IMR-90 (cell line): Measurements from ENCODE around the gene HEXD. TPM values are rescaled to one million over a fixed set of nuclear protein-coding genes. Genes with fewer than 3 reads are reported as not detected.

Source experiments
- ATAC-seq: fragments of 200-7000 bp; cut with Tn5 transposase; 2 replicates; pipeline ENCODE4 v1.9.1; 2020; ENCODE audit warnings: low read depth, mild to moderate bottlenecking, moderate library complexity
- BruUV-seq: library from RNA; stranded (reverse); fragments of 400-500 nt; replicated peaks from 2 replicates; lab custom pipeline; 2021; lab: Mats Ljungman, UMichigan
- CTCF ChIA-PET: fragments of 300-600 bp; formaldehyde crosslinking; extraction: SDS; loops from one replicate; lab custom pipeline; 2021; ENCODE audit warnings: antibody characterized with exemption; lab: Yijun Ruan, JAX
- POLR2A ChIA-PET: fragments of 300-600 bp; sonication (Branson Sonifier 250); formaldehyde crosslinking; loops from one replicate; lab custom pipeline; 2022; ENCODE audit warnings: antibody characterized with exemption; ENCODE audit not compliant: unreplicated experiment; lab: Charles Lee
- DNase-seq: peaks from one replicate; pipeline ENCODE4 v3.0.0; 2013
- H2AFZ ChIP-seq: replicated peaks from 2 replicates; pipeline ENCODE3; 2013; ENCODE audit warnings: low read length, mild to moderate bottlenecking; ENCODE audit not compliant: poor library complexity
- H2AK5ac ChIP-seq: 2 replicates; pipeline ENCODE4 v1.6.1; 2013; ENCODE audit warnings: low read depth, low read length, inconsistent platforms
- H2AK9ac ChIP-seq: replicated peaks from 2 replicates; pipeline ENCODE3; 2013; ENCODE audit warnings: mild to moderate bottlenecking, low read depth, low read length, moderate library complexity; ENCODE audit not compliant: poor library complexity
- H2BK120ac ChIP-seq: 2 replicates; pipeline ENCODE4 v1.6.1; 2013; ENCODE audit warnings: low read depth, low read length, inconsistent platforms
- H2BK15ac ChIP-seq: 3 replicates; pipeline ENCODE4 v1.6.1; 2013; ENCODE audit warnings: low read depth, low read length, inconsistent platforms
- H2BK20ac ChIP-seq: 2 replicates; pipeline ENCODE4 v1.6.1; 2013; ENCODE audit warnings: low read depth, mild to moderate bottlenecking, inconsistent platforms, low read length, moderate library complexity
- H2BK5ac ChIP-seq: 2 replicates; pipeline ENCODE4 v1.6.1; 2013; ENCODE audit warnings: mild to moderate bottlenecking, low read depth, low read length, inconsistent platforms; ENCODE audit not compliant: poor library complexity, severe bottlenecking
- H3K14ac ChIP-seq: replicated peaks from 2 replicates; pipeline ENCODE4 v1.6.1; 2013; ENCODE audit warnings: low read depth, low read length, inconsistent platforms
- H3K18ac ChIP-seq: 2 replicates; pipeline ENCODE4 v1.6.1; 2013; ENCODE audit warnings: low read depth, low read length, control low read depth
- H3K23ac ChIP-seq: 2 replicates; pipeline ENCODE4 v1.6.1; 2013; ENCODE audit warnings: low read depth, low read length, inconsistent platforms
- H3K27ac ChIP-seq: 2 replicates; pipeline ENCODE4 v1.5.1; 2013; ENCODE audit warnings: mild to moderate bottlenecking, control low read depth, low read length; ENCODE audit not compliant: insufficient read depth
- H3K27me3 ChIP-seq: 2 replicates; pipeline ENCODE4 v1.6.1; 2013; ENCODE audit warnings: low read length; ENCODE audit not compliant: control insufficient read depth, insufficient read depth
- H3K36me3 ChIP-seq: 2 replicates; pipeline ENCODE4 v1.6.1; 2013; ENCODE audit warnings: low read length, mixed read lengths; ENCODE audit not compliant: control insufficient read depth, insufficient read depth
- H3K4ac ChIP-seq: 2 replicates; pipeline ENCODE4 v1.6.1; 2013; ENCODE audit warnings: low read depth, low read length, inconsistent platforms
- H3K4me1 ChIP-seq: 2 replicates; pipeline ENCODE4 v1.6.1; 2013; ENCODE audit warnings: low read length, mixed read lengths; ENCODE audit not compliant: control insufficient read depth, insufficient read depth
- H3K4me2 ChIP-seq: 2 replicates; pipeline ENCODE4 v1.6.1; 2013; ENCODE audit warnings: low read depth, mild to moderate bottlenecking, control low read depth, low read length, moderate library complexity
- H3K4me3 ChIP-seq: 2 replicates; pipeline ENCODE4 v1.5.1; 2013; ENCODE audit warnings: low read depth, mild to moderate bottlenecking, control low read depth, low read length, moderate library complexity; ENCODE audit not compliant: insufficient read depth
- H3K56ac ChIP-seq: 2 replicates; pipeline ENCODE4 v1.6.1; 2013; ENCODE audit warnings: low read length, inconsistent platforms; ENCODE audit not compliant: insufficient read depth; ENCODE audit errors: extremely low read depth
- H3K79me1 ChIP-seq, 2 experiments: 2 replicates each; pipeline ENCODE4 v1.6.1; 2013; ENCODE audit warnings: low read length in 2 of 2, inconsistent platforms in 1 of 2, low read depth in 1 of 2
- H3K9ac ChIP-seq: 2 replicates; pipeline ENCODE4 v1.6.1; 2013; ENCODE audit warnings: low read depth, low read length, control low read depth
- H3K9me1 ChIP-seq: 2 replicates; pipeline ENCODE4 v1.6.1; 2013; ENCODE audit warnings: low read length, inconsistent platforms; ENCODE audit not compliant: insufficient read depth
- H3K9me3 ChIP-seq: 2 replicates; pipeline ENCODE4 v1.6.1; 2013; ENCODE audit warnings: low read length; ENCODE audit not compliant: control insufficient read depth, insufficient read depth
- H4K20me1 ChIP-seq: 2 replicates; pipeline ENCODE4 v1.6.1; 2013; ENCODE audit warnings: low read length, inconsistent platforms; ENCODE audit not compliant: insufficient read depth
- H4K5ac ChIP-seq: 2 replicates; pipeline ENCODE4 v1.6.1; 2013; ENCODE audit warnings: mild to moderate bottlenecking, low read depth, low read length, control low read depth
- H4K8ac ChIP-seq, 2 experiments: 2 replicates each; pipeline ENCODE4 v1.6.1; 2013; ENCODE audit warnings: low read depth in 2 of 2, low read length in 2 of 2, control low read depth in 1 of 2, inconsistent platforms in 1 of 2
- H4K91ac ChIP-seq: 2 replicates; pipeline ENCODE4 v1.6.1; 2013; ENCODE audit warnings: low read depth, low read length, inconsistent platforms; ENCODE audit not compliant: insufficient read depth
- BHLHE40 ChIP-seq: fragments of 150-350 bp; IDR thresholded peaks from 2 replicates; pipeline ENCODE4 v1.6.1; 2016; ENCODE audit warnings: mild to moderate bottlenecking, low read depth, low read length
- CTCF ChIP-seq: conservative IDR thresholded peaks from 2 replicates; pipeline ENCODE4 v1.5.1; 2012; ENCODE audit warnings: mild to moderate bottlenecking, low read depth, low read length, improper control_type of control experiment
- MXI1 ChIP-seq: IDR thresholded peaks from 2 replicates; pipeline ENCODE4 v1.6.1; 2012; ENCODE audit warnings: low read depth, mild to moderate bottlenecking, low read length, moderate library complexity, borderline replicate concordance
- POLR2A ChIP-seq: IDR thresholded peaks from 2 replicates; pipeline ENCODE4 v1.6.1; 2012; ENCODE audit warnings: mild to moderate bottlenecking, low read depth, low read length
- RAD21 ChIP-seq: IDR thresholded peaks from 2 replicates; pipeline ENCODE4 v1.6.1; 2012; ENCODE audit warnings: low read length, improper control_type of control experiment
- RCOR1 ChIP-seq: IDR thresholded peaks from 2 replicates; pipeline ENCODE4 v1.6.1; 2012; ENCODE audit warnings: mild to moderate bottlenecking, low read length, improper control_type of control experiment; ENCODE audit not compliant: insufficient replicate concordance
- RFX5 ChIP-seq: IDR thresholded peaks from 2 replicates; pipeline ENCODE4 v1.8.0; 2012; ENCODE audit warnings: low read depth, mild to moderate bottlenecking, low read length, moderate library complexity
- SMC3 ChIP-seq: fragments of 150-350 bp; IDR thresholded peaks from 2 replicates; pipeline ENCODE4 v1.6.1; 2016; ENCODE audit warnings: low read depth, mild to moderate bottlenecking, antibody characterized with exemption, low read length, moderate library complexity
- WGBS, 2 experiments: methylation state at CpG; one replicate each; pipeline versions ENCODE4 v1.1.5 to v1.1.7; 2013; ENCODE audit warnings: missing lambda C conversion rate in 2 of 2; ENCODE audit not compliant: insufficient read length in 1 of 2; ENCODE audit errors: extremely low coverage in 2 of 2; 5-methylcytosine and 5-hydroxymethylcytosine counted together
- dilution Hi-C: fragments of 300-500 bp; cut with HindIII; formaldehyde crosslinking; loops from one replicate; pipeline ENCODE4 v1.14.3; 2018; ENCODE audit warnings: low sequenced_read_pairs; ENCODE audit not compliant: unreplicated experiment
- in situ Hi-C: fragments of 300-500 bp; cut with MboI; formaldehyde crosslinking; loops from 3 replicates; pipeline ENCODE4 v1.14.3; 2019; ENCODE audit warnings: low sequenced_read_pairs, inconsistent platforms, mixed read lengths
- intact Hi-C: fragments of 100-400 bp; cut with micrococcal nuclease; formaldehyde crosslinking; loops from 2 replicates; pipeline ENCODE4 v1.10.0; 2022
- polyA plus RNA-seq, 3 experiments: library from polyadenylated mRNA; depleted of rRNA; stranded (reverse); fragments of >200 nt; gene quantifications; 2 replicates each; pipeline ENCODE4 v1.2.3, GENCODE V29; 2012; ENCODE audit warnings: low replicate concordance in 1 of 3
- total RNA-seq: library from RNA; depleted of rRNA; stranded (reverse); fragments of >200 nt; gene quantifications from 2 replicates; pipeline ENCODE4 v1.2.3, GENCODE V29; 2012

The HEXD gene
- total and polyA plus RNA-seq, 2 of the 4 experiments (the other 2 are of a cell fraction): 3.8 to 9.5 TPM

- DNase-seq (peak; percentile 50), ATAC-seq (peak; percentile 61)
- POLR2A ChIA-PET: no interaction called here
- Histone ChIP-seq H2BK15ac (no peak overlapping the region), H2AK5ac (no peak overlapping the region), H2BK20ac (no peak overlapping the region), H4K20me1 (peaks cover 25% of the 10 kb centered on the region), H3K9ac (no peak overlapping the region), H3K9me1 (0 out of 2 replicates have a peak, but pooled peaks cover 4% of the 10 kb centered on the region), H3K4me2 (peak overlapping the region; percentile 32; the same call in 1 of the 2 replicates), H3K56ac (no peak overlapping the region), H3K36me3 (no peaks in the 10 kb centered on the region), H2AFZ (no peak overlapping the region), H3K18ac (no peak overlapping the region), H2BK5ac (no peak overlapping the region), H3K27me3 (no peaks in the 10 kb centered on the region), H4K91ac (no peak overlapping the region), H2AK9ac (no peak overlapping the region), H3K4ac (no peak overlapping the region), H3K4me1 (no peaks in the 10 kb centered on the region), H3K9me3 (no peaks in the 10 kb centered on the region), H3K79me1 (peaks cover 0 to 21% of the 10 kb centered on the region in 2 experiments; a peak in 2 of 4 replicates), H3K27ac (no peak overlapping the region), H3K23ac (no peak overlapping the region), H4K8ac (no peak overlapping the region), H2BK120ac (no peak overlapping the region), H3K14ac (no peak overlapping the region), H4K5ac (no peak overlapping the region), H3K4me3 (no peak overlapping the region)
- intact Hi-C loops: loop anchor here (1.0 to 5.0 kb wide), 2 partner anchors 62 to 172 kb away; no protein-coding TSS in a partner anchor
- 0% methylated on average over 3 of the region's 38 CpGs; no CpG with 5 or more reads in 1 of the 2 experiments for WGBS, 2 experiments
- BruUV-seq: no TSS peak
- in situ Hi-C loops: no loop called here
- dilution Hi-C loops: no loop called here
- CTCF ChIA-PET: no interaction called here
- TF ChIP-seq POLR2A: no peak
- TF ChIP-seq SMC3: peak; percentile 48
- peak; percentile 60 for TF ChIP-seq CTCF
- TF ChIP-seq RFX5: no peak
- TF ChIP-seq MXI1: peak; percentile 91
- peak; percentile 81 for TF ChIP-seq BHLHE40
- TF ChIP-seq RAD21: peak; percentile 73
- TF ChIP-seq RCOR1: peak; percentile 36
These were observed 3.4 kb upstream of the HEXD start for GRCh38 chr17:82414548-82415281.
